Ovary (tissue), 9 donors: ENCODE measurements around the gene ZNF184. TPM values are rescaled to one million over a fixed set of nuclear protein-coding genes. Genes with fewer than 3 reads are reported as not detected.
"Not testable (repeated sequence)": the region's sequence is repeated elsewhere in the genome, so short reads cannot be mapped to it uniquely, and the experiment has no call there.

ENCODE experiments used
- DNase-seq, 5 donors: peaks; one replicate each; pipeline ENCODE4 v3.0.0-alpha.2; 2019 to 2020
- H3K27ac ChIP-seq, 2 donors: fragments of 200-600 bp; one replicate each; pipeline versions ENCODE4 v1.5.1 to v1.8.0; 2019 to 2022
- H3K27me3 ChIP-seq: fragments of 200-600 bp; one replicate; pipeline ENCODE4 v1.8.0; 2022
- H3K36me3 ChIP-seq: fragments of 200-600 bp; sonication (generic); one replicate; pipeline ENCODE4 v1.5.1; 2019
- H3K4me1 ChIP-seq: one replicate; pipeline ENCODE4 v1.8.1; 2013; ENCODE audit warnings: mild to moderate bottlenecking, moderate library complexity; ENCODE audit not compliant: insufficient read depth
- H3K4me3 ChIP-seq: fragments of 200-600 bp; sonication (generic); one replicate; pipeline ENCODE4 v1.5.1; 2017
- H3K9me3 ChIP-seq, 2 donors: fragments of 200-600 bp in 1 of 2; sonication (generic) in 1 of 2; one replicate each; pipeline versions ENCODE4 v1.5.1 to v1.8.1; 2013 to 2019; ENCODE audit warnings: mild to moderate bottlenecking in 1 of 2, moderate library complexity in 1 of 2
- EP300 ChIP-seq: sonication (generic); formaldehyde crosslinking; IDR thresholded peaks from one replicate; pipeline ENCODE4 v1.6.1; 2017; ENCODE audit warnings: antibody characterized with exemption
- POLR2A ChIP-seq: fragments of 450-650 bp; IDR thresholded peaks from one replicate; pipeline ENCODE4 v1.6.1; 2017; ENCODE audit warnings: antibody characterized with exemption, mild to moderate bottlenecking, moderate library complexity
- WGBS, 3 donors: extraction: QIAGEN DNeasy Blood & Tissue Kit in 1 of 3; methylation state at CpG; one replicate each; pipeline versions ENCODE4 v1.1.5 to v1.1.7; 2013 to 2017; 5-methylcytosine and 5-hydroxymethylcytosine counted together
- intact Hi-C, 4 donors: fragments of 100-400 bp; cut with DNase I; formaldehyde crosslinking; loops; one replicate each; pipeline versions ENCODE4 v1.11.0 to v1.15.1; 2022 to 2023
- polyA plus RNA-seq, 2 donors: library from polyadenylated mRNA; stranded (reverse); fragments of 200-250 nt in 1 of 2; fragments of 350-450 nt in 1 of 2; fragmentation: Illumina TruSeq in 1 of 2; extraction: RNeasy Lipid Tissue Mini Kit (QIAGEN cat#74804) in 1 of 2; gene quantifications; one replicate each; pipeline ENCODE4 v1.2.3, GENCODE V29; 2013 to 2014
- total RNA-seq, 7 donors: library from RNA; depleted of rRNA in 2 of 7; stranded (reverse); fragments of >200 nt in 2 of 7; fragmentation: NEBNext Ultra II Directional in 3 of 7; extraction: Animal tissue kit (Norgen Biotek cat#: 25700) in 3 of 7; gene quantifications; one replicate each; pipeline versions ENCODE4 v1.1.0 to v1.2.4, GENCODE V29; 2016 to 2023
- TF ChIP-seq, protein P1 (sequence below), 3 donors: fragments of 450-650 bp in 2 of 3; fragments of 200-600 bp in 1 of 3; IDR thresholded peaks; one replicate each; pipeline versions ENCODE4 v1.5.1 to v1.8.0; 2016 to 2022; ENCODE audit warnings: antibody characterized with exemption in 3 of 3, mild to moderate bottlenecking in 1 of 3
- donor health status: DM: no; HTN: no; CAD: no; lungs with moderate emphysema.
- donor health status: DM: no; HTN: no; CAD: no.
- donor health status: Bipolar disorder and iron deficiency.
- donor health status: DM: yes; HTN: yes; CAD: no.
- donor health status: DM: no; HTN: no; CAD: no.
- donor health status: DM: yes; HTN: yes; CAD: no.

ZNF184 gene
- total and polyA plus RNA-seq, 9 donors = 4.4 to 11.5 (median 7.9) TPM

DNA sequence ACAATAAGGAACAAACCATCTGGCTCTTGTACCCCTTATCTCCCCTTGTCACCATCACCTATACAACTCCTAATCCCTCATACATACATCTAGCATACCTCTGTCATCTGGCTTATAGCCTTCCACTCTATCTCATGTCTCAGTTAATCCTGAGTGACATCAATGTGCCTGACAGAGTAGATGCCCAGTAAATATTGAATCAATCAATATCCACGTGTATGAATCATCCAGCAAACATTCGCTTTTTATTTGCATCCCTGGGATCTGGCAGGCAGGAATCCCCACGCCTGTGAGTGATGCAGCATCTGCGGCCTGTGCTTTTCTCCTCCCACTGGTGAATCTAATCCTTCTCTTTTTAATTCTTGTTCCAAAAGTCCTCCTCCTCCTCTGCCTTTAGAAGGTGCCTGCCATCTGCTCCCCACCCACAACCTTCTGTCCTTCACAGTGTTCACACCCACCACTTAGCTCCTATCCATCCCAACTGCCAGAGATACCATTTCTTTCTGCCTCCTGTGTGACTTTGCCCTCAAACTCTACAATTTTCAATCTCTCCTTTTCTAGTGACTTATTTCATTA, 46.8 kb downstream of the ZNF184 start:
- H3K9me3 ChIP-seq = no peaks in the 10 kb centered on the region
- H3K4me1 ChIP-seq = no peaks in the 10 kb centered on the region
- H3K4me3 ChIP-seq = no peak overlapping the region
- no peaks in the 10 kb centered on the region for H3K27me3 ChIP-seq
- no peak for DNase-seq
- intact Hi-C loops = no loop called here
- no peak overlapping the region for H3K27ac ChIP-seq
- TF ChIP-seq POLR2A = no peak
- TF ChIP-seq EP300 = no peak
- TF ChIP-seq, protein P1, sequence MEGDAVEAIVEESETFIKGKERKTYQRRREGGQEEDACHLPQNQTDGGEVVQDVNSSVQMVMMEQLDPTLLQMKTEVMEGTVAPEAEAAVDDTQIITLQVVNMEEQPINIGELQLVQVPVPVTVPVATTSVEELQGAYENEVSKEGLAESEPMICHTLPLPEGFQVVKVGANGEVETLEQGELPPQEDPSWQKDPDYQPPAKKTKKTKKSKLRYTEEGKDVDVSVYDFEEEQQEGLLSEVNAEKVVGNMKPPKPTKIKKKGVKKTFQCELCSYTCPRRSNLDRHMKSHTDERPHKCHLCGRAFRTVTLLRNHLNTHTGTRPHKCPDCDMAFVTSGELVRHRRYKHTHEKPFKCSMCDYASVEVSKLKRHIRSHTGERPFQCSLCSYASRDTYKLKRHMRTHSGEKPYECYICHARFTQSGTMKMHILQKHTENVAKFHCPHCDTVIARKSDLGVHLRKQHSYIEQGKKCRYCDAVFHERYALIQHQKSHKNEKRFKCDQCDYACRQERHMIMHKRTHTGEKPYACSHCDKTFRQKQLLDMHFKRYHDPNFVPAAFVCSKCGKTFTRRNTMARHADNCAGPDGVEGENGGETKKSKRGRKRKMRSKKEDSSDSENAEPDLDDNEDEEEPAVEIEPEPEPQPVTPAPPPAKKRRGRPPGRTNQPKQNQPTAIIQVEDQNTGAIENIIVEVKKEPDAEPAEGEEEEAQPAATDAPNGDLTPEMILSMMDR (IDR thresholded peaks at IDR 0.05) = no peak
- WGBS, 3 donors = 73 to 78% (median 76%) methylated on average over 4 of the region's 4 CpGs
- H3K36me3 ChIP-seq = no peaks in the 10 kb centered on the region

DNA sequence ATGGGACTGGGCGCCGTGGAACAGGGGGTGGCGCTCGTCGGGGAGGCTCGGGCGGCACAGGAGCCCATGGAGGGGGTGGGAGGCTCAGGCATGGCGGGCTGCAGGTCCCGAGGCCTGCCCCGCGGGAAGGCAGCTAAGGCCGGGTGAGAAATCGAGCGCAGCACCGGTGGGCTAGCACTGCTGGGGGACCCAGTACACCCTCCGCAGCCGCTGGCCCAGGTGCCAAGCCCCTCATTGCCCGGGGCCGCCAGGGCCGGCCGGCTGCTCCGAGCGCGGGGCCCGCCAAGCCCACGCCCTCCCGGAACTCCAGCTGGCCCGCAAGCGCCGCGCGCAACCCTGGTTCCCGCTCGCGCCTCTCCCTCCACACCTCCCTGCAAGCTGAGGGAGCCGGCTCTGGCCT, 48.1 kb downstream of the ZNF184 start:
- H3K27ac ChIP-seq, H3K9me3 ChIP-seq, H3K36me3 ChIP-seq, H3K27me3 ChIP-seq, H3K4me3 ChIP-seq, H3K4me1 ChIP-seq, intact Hi-C loops, DNase-seq: not testable (repeated sequence)
- 83 to 89% (median 89%) methylated on average over 36 of the region's 36 CpGs for WGBS, 3 donors

DNA sequence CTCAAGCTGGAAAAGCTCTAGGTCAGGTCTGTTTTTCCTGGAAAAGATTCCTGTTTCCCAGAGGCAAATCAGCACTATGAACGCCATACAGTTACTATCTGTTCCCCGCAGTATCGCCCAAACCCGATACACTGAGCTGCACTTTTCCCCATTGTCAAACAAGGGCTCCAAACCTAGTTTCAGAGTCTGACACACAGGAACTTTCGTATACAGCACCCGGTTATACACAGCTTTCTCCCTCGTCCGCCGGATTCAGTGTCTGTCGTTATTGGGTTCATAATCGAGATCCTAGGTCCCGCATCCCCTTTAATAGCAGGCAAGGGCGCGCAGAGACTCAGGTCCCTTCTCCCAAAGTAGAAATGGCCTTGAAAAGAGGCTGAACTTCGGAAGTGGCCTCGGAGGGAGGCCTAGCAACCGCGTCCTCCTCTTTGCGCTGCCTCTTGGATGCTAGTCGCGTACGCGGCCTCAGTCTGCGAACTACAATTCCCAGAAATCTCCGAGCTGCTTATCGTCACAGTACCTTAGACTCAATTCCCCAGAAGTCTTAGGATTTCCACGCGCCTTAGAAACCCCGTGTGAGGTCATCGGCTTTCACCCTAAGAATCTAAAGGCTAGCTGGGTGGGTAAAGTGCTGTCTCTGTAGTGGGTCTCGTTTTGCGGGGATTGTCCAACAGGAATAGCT, 50.1 kb downstream of the ZNF184 start:
- TF ChIP-seq POLR2A = no peak
- no peak for TF ChIP-seq EP300
- TF ChIP-seq, protein P1 (IDR thresholded peaks at IDR 0.05) = no peak
- Histone ChIP-seq H3K4me3 (no peak overlapping the region), H3K4me1 (no peaks in the 10 kb centered on the region), H3K27ac (no peak overlapping the region), H3K9me3 (no peaks in the 10 kb centered on the region), H3K36me3 (no peaks in the 10 kb centered on the region), H3K27me3 (no peaks in the 10 kb centered on the region)
- peak in 4 of 5 donors; percentile 7 to 36 (median 26) for DNase-seq
- 52 to 56% (median 53%) methylated on average over 32 of the region's 32 CpGs for WGBS, 3 donors
- intact Hi-C loops = no loop called here

DNA sequence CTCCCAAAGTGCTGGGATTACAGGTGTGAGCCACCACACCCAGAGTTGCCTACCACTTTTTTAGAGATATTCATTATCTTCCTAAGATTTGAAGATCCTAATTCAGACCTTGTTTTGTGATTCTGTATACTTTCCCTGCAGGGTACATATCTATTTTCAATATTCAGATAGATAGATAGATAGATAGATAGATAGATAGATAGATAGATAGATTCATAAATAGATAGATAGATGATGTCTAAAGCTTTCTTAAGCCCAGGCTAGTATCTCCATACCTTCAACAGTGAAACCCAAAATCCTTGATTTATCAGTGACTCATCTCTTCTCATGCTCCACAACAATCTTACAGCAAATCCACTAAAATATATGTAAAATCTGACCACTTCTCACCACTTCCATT, 53.5 kb downstream of the ZNF184 start:
- no peak for DNase-seq
- intact Hi-C loops = no loop called here
- no peaks in the 10 kb centered on the region for H3K4me1 ChIP-seq
- no peak overlapping the region for H3K4me3 ChIP-seq
- no peak overlapping the region for H3K27ac ChIP-seq
- no peaks in the 10 kb centered on the region for H3K27me3 ChIP-seq
- H3K9me3 ChIP-seq = no peaks in the 10 kb centered on the region
- no peaks in the 10 kb centered on the region for H3K36me3 ChIP-seq
- no peak for TF ChIP-seq EP300
- TF ChIP-seq, protein P1 (IDR thresholded peaks at IDR 0.05) = no peak
- TF ChIP-seq POLR2A = no peak

DNA sequence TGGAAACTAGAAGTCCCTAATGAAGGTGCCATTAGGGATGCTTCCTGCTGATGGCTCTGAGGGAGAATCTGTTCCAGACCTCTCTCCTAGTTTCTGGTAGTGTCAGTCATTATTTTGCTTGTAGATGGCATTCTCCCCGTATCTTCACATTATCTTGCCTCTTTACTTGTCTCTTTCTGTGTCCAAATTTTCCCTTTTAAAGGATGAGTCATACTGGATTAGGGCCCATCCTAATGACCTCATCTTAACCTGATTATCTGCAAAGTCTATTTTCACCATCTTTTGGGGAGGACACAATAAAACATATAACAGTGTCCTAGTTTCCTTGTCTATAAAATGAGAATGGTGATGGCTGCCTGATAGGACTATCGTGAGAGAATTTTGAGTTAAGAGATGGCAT, 57.0 kb downstream of the ZNF184 start:
- 80 to 92% (median 86%) methylated on average over 2 of the region's 2 CpGs for WGBS, 3 donors
- no peaks in the 10 kb centered on the region for H3K9me3 ChIP-seq
- H3K4me1 ChIP-seq = no peaks in the 10 kb centered on the region
- no peak overlapping the region for H3K27ac ChIP-seq
- intact Hi-C loops = no loop called here
- DNase-seq = no peak
- no peak overlapping the region for H3K4me3 ChIP-seq
- no peak for TF ChIP-seq EP300
- TF ChIP-seq POLR2A = no peak
- TF ChIP-seq, protein P1 (IDR thresholded peaks at IDR 0.05) = no peak
- no peaks in the 10 kb centered on the region for H3K27me3 ChIP-seq
- no peaks in the 10 kb centered on the region for H3K36me3 ChIP-seq
